CD4-positive, alpha-beta T cell treated with Interleukin-17A for 1 hour (primary cell): Measurements from ENCODE around the gene ANKS3.
"Not testable (repeated sequence)": the region's sequence is repeated elsewhere in the genome, so short reads cannot be mapped to it uniquely, and the experiment has no call there.

ENCODE experiments used
- DNase-seq: peaks from one replicate; pipeline ENCODE4 v3.0.0-alpha.2; 2020

The ANKS3 gene

GRCh38 chr16:4752351-4753100 lies 18.5 kb upstream of the ANKS3 start:
- no peak for DNase-seq

GRCh38 chr16:4750896-4751295 lies 16.8 kb upstream of the ANKS3 start:
- no peak for DNase-seq

DNA sequence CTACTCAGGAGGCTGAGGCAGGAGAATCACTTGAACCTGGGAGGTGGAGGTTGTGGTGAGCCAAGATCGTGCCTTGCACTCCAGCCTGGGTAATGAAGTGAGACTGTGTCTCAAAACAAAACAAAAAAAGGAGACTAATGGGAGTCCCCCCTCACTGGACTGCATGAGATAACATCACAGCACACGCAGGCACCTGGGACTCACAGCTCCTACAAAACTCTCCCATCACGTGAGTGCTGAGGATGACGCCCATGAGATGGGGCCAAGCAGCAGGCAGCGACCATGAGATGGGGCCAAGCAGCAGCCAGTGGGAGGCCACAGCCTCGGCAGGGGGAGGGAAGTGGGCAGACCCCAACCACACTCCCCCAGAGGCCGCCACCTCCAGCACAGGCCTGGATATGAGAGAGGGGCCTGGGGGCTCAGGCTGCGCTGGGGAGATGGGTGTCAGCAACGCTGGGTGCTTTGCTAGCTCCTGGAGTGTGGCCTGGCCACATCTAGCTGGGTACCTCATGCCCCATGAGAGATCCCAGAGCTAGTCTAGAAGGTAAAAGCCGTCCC lies 15.7 kb upstream of the ANKS3 start:
- no peak for DNase-seq

DNA sequence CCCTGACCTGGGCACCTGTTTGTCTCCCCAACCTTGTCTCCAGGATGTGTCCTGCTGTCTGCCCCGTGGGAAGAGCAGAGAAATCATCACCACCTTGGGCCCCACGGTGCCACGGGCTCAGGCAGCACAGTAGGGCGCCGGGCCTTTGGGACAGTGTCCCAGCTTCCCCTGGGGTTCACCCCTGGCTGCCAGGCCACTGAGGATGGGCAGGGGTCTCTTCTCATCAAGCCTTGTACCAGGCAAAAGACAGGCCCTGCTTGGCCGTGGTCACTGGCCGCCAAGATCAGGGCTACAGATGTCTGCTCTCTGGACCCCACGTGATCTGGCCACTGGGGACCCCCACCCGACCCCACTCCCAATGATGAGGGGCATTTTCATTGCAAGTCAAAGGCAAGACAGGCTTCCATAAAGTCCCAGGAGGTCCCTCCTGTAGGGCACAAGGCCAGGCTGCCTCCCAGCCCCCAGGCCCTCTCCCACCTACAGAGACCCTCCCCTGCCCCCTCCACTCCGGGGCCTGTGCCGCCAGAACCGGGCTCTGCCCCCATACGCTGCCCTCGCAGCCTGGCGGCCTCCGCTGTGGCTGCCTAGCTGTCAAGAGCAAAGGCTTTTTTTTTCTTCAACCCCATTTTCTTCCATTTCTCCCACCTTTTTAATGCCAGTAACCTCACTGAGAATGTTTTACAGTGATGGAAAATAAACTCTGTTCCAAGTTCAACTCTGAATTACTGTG lies 14.8 kb upstream of the ANKS3 start:
- DNase-seq, result no peak

- DNase-seq, result no peak
These were observed 14.0 kb upstream of the ANKS3 start for GRCh38 chr16:4747906-4748681.

DNA sequence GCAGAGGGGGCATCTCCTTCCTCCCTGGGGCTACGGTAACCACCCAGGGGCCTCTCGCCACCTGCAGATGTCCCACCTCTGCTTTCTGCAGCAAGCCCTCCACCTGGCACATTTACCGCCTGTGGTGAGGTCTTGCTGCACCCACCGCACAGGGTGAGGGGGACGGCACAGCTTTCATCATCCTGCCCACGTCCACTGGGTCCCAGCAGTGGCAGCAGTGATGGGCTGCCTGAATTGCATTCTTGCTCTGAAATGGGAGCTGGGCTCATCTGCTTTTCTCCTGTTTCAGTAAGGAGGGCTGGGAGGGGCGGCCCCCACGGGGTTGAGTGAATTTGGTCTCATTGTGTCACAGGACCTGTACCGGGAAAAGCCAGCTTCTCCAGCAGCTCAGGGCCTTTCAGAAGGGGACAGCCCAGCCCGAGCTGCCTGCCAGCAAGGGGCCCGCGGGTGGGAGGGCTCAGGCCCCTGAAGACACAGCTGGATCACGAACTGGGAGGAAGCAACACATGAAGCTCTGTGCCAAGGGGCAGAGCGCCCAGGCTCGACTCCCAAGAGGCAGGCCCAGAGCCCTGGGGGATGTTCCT lies 13.0 kb upstream of the ANKS3 start:
- no peak for DNase-seq

DNA sequence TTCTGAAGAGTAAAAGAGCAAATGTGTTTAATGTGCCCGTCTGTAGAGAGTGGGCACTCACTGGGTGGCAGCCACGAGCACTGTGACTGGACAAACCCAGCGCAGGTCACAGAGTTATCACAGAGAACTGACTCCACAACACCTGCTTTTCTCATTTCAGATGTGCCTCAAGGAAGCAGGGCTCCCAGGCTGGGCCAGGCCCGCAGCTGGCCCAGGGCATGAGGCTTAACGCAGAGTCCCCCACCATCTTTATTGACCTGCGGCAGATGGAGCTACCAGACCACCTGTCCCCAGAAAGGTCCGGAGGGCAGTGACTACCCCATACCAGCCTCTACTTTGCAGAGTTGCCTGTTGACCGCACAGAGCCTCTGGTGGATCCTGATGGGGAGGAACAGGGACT lies 12.1 kb upstream of the ANKS3 start:
- DNase-seq, result no peak

- no peak for DNase-seq
These were observed 11.2 kb upstream of the ANKS3 start for GRCh38 chr16:4745274-4745569.

DNA sequence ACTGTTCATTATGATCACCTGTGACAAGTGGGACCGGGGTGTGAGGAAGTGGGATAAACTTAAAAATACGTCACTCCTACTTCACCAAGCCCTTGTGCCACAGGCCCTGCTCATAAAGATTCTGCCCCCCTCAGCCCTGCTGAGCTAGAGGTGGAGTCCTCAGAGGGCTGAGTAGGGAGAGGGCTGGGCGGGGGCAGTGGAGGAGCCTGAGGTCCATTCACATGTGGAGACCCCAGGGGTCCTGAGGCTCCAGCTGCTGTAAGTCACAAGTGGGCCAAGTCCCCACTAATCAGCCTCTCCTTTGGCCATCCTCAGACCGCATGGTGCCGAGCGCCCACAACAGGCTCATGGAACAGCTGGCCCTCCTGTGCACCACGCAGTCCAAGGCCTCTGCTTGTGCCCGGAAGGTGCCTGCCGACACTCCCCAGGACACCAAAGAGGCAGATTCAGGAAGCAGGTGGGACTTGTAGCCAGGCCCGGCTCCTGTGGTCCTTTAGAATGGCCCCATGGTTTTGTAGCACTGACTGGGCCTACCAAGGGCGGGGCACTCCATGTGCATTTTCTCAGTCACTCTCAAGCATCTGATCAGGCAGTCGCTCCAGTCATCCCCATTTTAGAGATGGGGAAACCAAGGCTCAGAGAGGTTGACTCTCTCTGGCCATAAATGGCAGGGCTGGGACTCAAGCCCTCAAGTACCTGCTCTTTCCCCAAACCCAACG lies 10.6 kb upstream of the ANKS3 start:
- no peak for DNase-seq

DNA sequence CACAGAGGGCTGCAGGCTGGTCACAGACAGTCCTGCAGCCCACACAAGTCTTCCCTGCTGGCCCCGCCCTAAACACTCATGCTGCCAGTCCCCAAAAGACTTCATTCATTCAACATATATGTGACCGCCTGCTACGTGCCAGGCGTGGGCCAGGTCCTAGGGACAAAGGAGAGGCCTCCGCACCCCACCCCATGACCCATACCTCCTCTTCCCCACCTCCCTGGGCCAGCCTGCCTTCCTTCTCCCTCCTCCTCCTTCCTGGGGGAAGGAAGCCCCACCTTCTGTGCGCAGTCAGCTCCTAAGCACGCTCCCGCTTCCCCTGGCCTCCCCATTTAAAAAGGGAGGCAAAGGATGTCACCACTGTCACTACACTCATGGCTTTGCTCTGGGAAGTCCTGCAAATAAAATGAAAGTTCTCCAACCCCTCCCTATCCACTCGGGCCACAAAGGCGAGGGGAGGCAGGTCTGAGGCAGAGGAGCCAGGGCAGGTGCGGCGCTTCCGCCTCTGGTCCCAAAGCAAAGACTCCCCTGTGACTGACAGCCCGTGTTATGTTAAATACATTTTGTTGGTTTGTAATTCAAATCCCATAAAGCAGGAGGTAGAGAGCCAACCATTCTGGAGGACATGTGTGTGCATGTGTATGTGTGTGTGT lies 9.3 kb upstream of the ANKS3 start:
- DNase-seq, result no peak

DNA sequence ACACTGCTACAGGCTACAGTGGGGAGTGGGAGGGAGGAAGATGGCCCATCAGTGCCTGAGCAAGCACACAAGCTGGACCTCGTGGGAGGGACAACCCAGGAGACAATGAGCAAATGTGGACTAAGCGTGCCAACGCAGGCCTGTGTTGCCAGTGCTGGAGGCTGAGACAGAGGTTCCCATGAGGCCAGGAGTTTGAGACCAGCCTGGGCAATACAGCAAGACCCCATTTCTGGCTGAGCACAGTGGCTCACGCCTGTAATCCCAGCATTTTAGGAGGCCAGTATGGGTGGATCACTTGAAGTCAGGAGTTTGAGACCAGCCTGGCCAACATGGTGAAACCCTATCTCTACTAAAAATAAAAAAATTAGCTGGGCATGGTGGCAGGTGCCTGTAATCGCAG lies 4.3 kb upstream of the ANKS3 start:
- DNase-seq, result not testable (repeated sequence)

GRCh38 chr16:4737545-4737944 lies 3.5 kb upstream of the ANKS3 start:
- DNase-seq, result no peak

DNA sequence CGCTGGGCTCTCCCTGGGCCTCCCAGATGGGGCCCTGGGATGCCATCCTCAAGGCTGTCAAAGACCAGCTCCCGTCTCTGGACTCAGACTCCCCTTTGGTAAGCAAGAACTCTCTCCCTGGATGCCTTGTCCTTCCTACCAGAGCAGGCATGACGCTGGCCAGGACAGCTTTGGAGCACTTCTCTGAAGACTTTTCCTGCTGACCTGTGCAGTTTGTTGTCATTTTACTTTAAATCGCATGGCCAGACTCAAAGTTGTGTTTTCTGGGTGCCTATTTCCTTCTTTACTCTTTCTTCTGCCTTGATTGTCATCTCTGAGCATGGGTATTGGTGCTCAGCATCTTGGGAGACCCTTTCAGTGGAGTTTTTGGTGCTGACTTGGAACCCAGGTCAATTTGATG lies 2.5 kb upstream of the ANKS3 start:
- DNase-seq, result no peak

- peak; percentile 94 for DNase-seq
These were observed 862 bp upstream of the ANKS3 start for GRCh38 chr16:4734730-4735535.

GRCh38 chr16:4733747-4734062 lies 366 bp downstream of the ANKS3 start:
- DNase-seq, result no peak

- no peak for DNase-seq
These were observed 794 bp downstream of the ANKS3 start for GRCh38 chr16:4733211-4733742.

- DNase-seq, result no peak
These were observed 4.2 kb downstream of the ANKS3 start for GRCh38 chr16:4729876-4730275.

DNA sequence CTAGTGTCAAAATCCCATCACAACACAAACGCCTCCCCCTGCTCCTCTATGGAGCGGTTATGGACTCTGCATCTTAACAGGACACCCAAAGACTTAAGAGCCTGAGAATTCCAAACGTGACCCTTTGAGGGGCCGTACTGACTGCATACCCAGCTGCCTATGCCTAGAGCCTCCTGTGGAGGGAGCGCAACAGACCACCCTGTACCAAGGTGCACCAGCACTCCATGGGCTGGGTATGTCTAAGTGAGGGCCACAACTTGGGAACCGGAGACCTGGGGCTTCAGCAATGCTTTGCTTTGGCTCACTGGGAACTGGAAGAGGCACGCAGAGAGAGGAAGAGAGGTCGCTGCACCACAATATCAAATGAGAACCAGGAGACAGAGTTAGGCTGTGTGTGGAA lies 5.4 kb downstream of the ANKS3 start:
- DNase-seq, result no peak

DNA sequence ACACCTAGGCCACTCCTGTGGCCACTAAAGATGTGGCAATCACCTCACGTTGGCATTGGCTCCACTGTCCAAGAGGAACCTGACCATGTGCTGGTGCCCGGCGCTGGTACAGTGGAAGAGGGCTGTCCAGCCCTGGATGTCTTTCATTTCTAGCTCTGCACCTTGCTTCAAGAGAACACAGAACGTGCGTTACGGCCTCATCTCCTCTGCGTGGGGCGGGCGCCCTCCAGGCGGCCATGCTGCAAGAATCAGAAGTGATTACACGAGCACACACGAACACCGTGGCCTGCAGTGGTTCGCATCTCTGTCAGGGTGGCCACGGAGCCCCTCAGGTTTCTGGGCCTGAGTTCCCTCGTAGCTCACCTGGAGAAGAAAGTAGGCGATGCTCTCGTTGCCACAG lies 7.5 kb downstream of the ANKS3 start:
- DNase-seq, result no peak

GRCh38 chr16:4724661-4725270 lies 9.3 kb downstream of the ANKS3 start:
- no peak for DNase-seq
